HG03571 (cell line): ENCODE results near the gene INPPL1.

Experiments
- ATAC-seq: cut with Tn5 transposase; IDR thresholded peaks from one replicate; pipeline ENCODE4 v1.9.1; 2021; ENCODE audit not compliant: unreplicated experiment

INPPL1 gene

GRCh38 chr11:72280726-72281315 lies 56.3 kb downstream of the INPPL1 start:
- ATAC-seq: no peak

GRCh38 chr11:72283947-72284346 lies 59.4 kb downstream of the INPPL1 start:
- ATAC-seq: no peak

- ATAC-seq: no peak
Measured at GRCh38 chr11:72287293-72287692, 62.7 kb downstream of the INPPL1 start.
